HepG2 (cell line): ENCODE measurements around the gene GAL3ST2. TPM values are rescaled to one million over a fixed set of nuclear protein-coding genes. Genes with fewer than 3 reads are reported as not detected.
A peak's percentile ranks its signal among the peaks of the same experiment; 100 is the strongest.

ENCODE experiments used
- DBP ChIP-seq: sonication (generic); formaldehyde crosslinking; IDR thresholded peaks from 2 replicates; pipeline ENCODE4 v1.4.0; 2020; ENCODE audit warnings: missing genetic modification reagents; ENCODE audit errors: not compliant biosample characterization
- EP300 ChIP-seq, 3 experiments: sonication (generic) in 1 of 3; formaldehyde crosslinking in 1 of 3; IDR thresholded peaks; 2 replicates each; pipeline versions ENCODE4 v1.5.1 to v1.6.1; 2011 to 2020; ENCODE audit warnings: low read depth in 2 of 3, low read length in 2 of 3, borderline replicate concordance in 1 of 3, improper control_type of control experiment in 1 of 3, mild to moderate bottlenecking in 1 of 3, missing genetic modification reagents in 1 of 3, moderate library complexity in 1 of 3
- HIVEP1 ChIP-seq: sonication (generic); formaldehyde crosslinking; IDR thresholded peaks from 2 replicates; pipeline ENCODE4 v1.4.0; 2020; ENCODE audit warnings: mild to moderate bottlenecking, missing genetic modification reagents
- JUND ChIP-seq: sonication (generic); formaldehyde crosslinking; IDR thresholded peaks from 2 replicates; pipeline ENCODE4 v1.8.0; 2022; ENCODE audit warnings: mild to moderate bottlenecking, missing genetic modification reagents
- KMT2B ChIP-seq: IDR thresholded peaks from 2 replicates; pipeline ENCODE4 v1.6.1; 2016; ENCODE audit warnings: missing genetic modification reagents, missing compliant biosample characterization
- NONO ChIP-seq, 2 experiments: fragments of 450-650 bp in 1 of 2; sonication (generic) in 1 of 2; formaldehyde crosslinking in 1 of 2; IDR thresholded peaks in 1 of 2; conservative IDR thresholded peaks in 1 of 2; 2 replicates each; pipeline versions ENCODE4 v1.6.1 to v1.8.0; 2017 to 2022; ENCODE audit warnings: mild to moderate bottlenecking in 1 of 2, missing genetic modification reagents in 1 of 2, moderate library complexity in 1 of 2
- SMARCE1 ChIP-seq: fragments of 450-650 bp; IDR thresholded peaks from 2 replicates; pipeline ENCODE4 v1.6.1; 2017; ENCODE audit warnings: borderline replicate concordance
- SOX13 ChIP-seq, 3 experiments: fragments of 450-650 bp in 1 of 3; sonication (generic) in 1 of 3; formaldehyde crosslinking in 1 of 3; IDR thresholded peaks in 2 of 3; conservative IDR thresholded peaks in 1 of 3; 2 replicates each; pipeline versions ENCODE4 v1.5.0 to v1.6.1; 2016 to 2020; ENCODE audit warnings: antibody characterized with exemption in 1 of 3, mild to moderate bottlenecking in 1 of 3, missing compliant biosample characterization in 1 of 3, missing genetic modification reagents in 1 of 3, moderate library complexity in 1 of 3
- SSRP1 ChIP-seq: IDR thresholded peaks from 2 replicates; pipeline ENCODE4 v1.6.1; 2016; ENCODE audit warnings: control low read depth
- ZNF260 ChIP-seq: sonication (generic); formaldehyde crosslinking; IDR thresholded peaks from 2 replicates; pipeline ENCODE4 v1.4.0; 2020; ENCODE audit warnings: missing genetic modification reagents, low read depth, mild to moderate bottlenecking, borderline replicate concordance
- ZNF33B ChIP-seq: sonication (generic); formaldehyde crosslinking; IDR thresholded peaks from 2 replicates; pipeline ENCODE4 v1.5.1; 2020; ENCODE audit warnings: mild to moderate bottlenecking, missing genetic modification reagents
- ZNF788 ChIP-seq: sonication (generic); formaldehyde crosslinking; IDR thresholded peaks from 2 replicates; pipeline ENCODE4 v1.5.0; 2020; ENCODE audit warnings: mild to moderate bottlenecking, missing genetic modification reagents, borderline replicate concordance
- ZZZ3 ChIP-seq: sonication (generic); formaldehyde crosslinking; IDR thresholded peaks from 2 replicates; pipeline ENCODE4 v1.4.0; 2020; ENCODE audit warnings: missing genetic modification reagents, mild to moderate bottlenecking, borderline replicate concordance
- polyA plus RNA-seq, 8 experiments: library from polyadenylated mRNA; depleted of rRNA in 3 of 8; stranded (reverse) in 7 of 8; unstranded in 1 of 8; fragments of >200 nt; fragmentation: Illumina TruSeq in 4 of 8; extraction: Trizol in 4 of 8; gene quantifications; 2 replicates each; pipeline versions ENCODE4 v1.2.1 to v1.2.3, GENCODE V29; 2011 to 2016; ENCODE audit warnings: low read depth in 4 of 8, missing spikeins in 1 of 8, mixed read lengths in 1 of 8; ENCODE audit not compliant: insufficient read depth in 1 of 8
- total RNA-seq, 5 experiments: library from RNA; depleted of rRNA; stranded (reverse); fragments of >200 nt; fragmentation: Illumina TruSeq; extraction: Trizol; gene quantifications; 2 replicates each; pipeline ENCODE4 v1.2.3, GENCODE V29; 2016; ENCODE audit warnings: low read depth in 1 of 5
- TF ChIP-seq, protein P1 (sequence below): sonication (generic); formaldehyde crosslinking; IDR thresholded peaks from 2 replicates; pipeline ENCODE4 v1.8.1; 2023; ENCODE audit warnings: missing genetic modification reagents, inconsistent platforms, borderline replicate concordance
- TF ChIP-seq, protein P2 (sequence below): sonication (generic); formaldehyde crosslinking; IDR thresholded peaks from 2 replicates; pipeline ENCODE4 v1.9.0; 2021; ENCODE audit warnings: mild to moderate bottlenecking, missing genetic modification reagents
- TF ChIP-seq, protein P3 (sequence below): sonication (generic); formaldehyde crosslinking; conservative IDR thresholded peaks from 2 replicates; pipeline ENCODE4 v1.8.0; 2022; ENCODE audit warnings: mild to moderate bottlenecking, moderate library complexity, missing genetic modification reagents

The GAL3ST2 gene
- total and polyA plus RNA-seq, 2 of the 13 experiments (the other 11 are each of a cell fraction or from before 2014, with no cell fraction given), result 0.17 to 0.20 TPM

DNA sequence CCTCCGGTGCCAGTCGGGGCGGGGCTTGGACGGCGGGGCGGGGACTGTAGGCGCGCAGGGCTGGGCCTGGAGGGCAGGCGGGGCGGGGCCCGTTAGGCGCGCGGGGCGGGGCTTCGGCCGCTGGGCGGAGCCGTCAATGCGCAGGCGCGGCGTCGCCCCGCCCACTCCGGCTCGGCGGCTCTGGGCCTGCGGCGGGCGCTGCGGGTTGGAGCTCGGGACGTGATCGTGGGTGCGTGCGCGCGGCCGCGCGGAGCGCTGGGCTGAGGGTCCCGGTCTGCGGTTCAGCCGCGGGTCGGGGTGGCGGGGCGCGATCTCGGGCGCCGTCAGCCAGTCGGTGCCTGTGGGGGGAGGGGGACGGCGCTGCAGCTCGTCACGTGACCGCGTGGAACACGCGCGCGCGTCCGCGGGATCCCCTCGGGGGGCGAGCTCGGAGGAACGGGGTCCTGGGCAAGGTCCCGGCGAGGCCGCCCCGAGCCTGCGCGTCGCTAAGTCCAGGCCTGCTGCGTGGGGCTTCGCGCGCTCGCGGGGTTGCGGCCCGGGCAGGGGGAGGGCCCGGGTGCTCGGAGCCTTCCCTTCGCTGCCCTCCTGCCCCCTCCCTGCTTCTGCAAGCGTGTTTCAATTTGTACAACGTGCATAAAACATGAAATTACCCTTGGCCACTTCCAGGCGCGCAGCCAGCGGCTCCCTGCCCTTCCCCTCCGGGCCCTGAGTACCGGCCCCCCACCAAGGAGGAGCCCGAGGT, 42.0 kb upstream of the GAL3ST2 start, which contains the start of gene D2HGDH (continued):
- TF ChIP-seq, protein P1, sequence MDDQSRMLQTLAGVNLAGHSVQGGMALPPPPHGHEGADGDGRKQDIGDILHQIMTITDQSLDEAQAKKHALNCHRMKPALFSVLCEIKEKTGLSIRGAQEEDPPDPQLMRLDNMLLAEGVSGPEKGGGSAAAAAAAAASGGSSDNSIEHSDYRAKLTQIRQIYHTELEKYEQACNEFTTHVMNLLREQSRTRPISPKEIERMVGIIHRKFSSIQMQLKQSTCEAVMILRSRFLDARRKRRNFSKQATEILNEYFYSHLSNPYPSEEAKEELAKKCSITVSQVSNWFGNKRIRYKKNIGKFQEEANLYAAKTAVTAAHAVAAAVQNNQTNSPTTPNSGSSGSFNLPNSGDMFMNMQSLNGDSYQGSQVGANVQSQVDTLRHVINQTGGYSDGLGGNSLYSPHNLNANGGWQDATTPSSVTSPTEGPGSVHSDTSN (CRISPR knock-in tag), result no peak
- TF ChIP-seq NONO (IDR thresholded peaks at IDR 0.05), result no peak
- TF ChIP-seq NONO (CRISPR knock-in tag; conservative IDR thresholded peaks at IDR 0.05), result peak; percentile 69
- TF ChIP-seq ZNF33B (CRISPR knock-in tag), result no peak
- no peak for TF ChIP-seq SMARCE1
- TF ChIP-seq JUND (CRISPR knock-in tag), result no peak
- TF ChIP-seq ZNF788, result no peak; the same call in none of the 2 replicates
- TF ChIP-seq ZZZ3, result peak; percentile 66; the same call in 1 of the 2 replicates
- no peak; the same call in 1 of the 2 replicates for TF ChIP-seq HIVEP1 (CRISPR knock-in tag)
- no peak for TF ChIP-seq SOX13 (IDR thresholded peaks at IDR 0.05)
- no peak for TF ChIP-seq SOX13 (CRISPR knock-in tag; conservative IDR thresholded peaks at IDR 0.05 in 1 of 2, IDR thresholded peaks at IDR 0.05 in 1 of 2)
- TF ChIP-seq, protein P2, sequence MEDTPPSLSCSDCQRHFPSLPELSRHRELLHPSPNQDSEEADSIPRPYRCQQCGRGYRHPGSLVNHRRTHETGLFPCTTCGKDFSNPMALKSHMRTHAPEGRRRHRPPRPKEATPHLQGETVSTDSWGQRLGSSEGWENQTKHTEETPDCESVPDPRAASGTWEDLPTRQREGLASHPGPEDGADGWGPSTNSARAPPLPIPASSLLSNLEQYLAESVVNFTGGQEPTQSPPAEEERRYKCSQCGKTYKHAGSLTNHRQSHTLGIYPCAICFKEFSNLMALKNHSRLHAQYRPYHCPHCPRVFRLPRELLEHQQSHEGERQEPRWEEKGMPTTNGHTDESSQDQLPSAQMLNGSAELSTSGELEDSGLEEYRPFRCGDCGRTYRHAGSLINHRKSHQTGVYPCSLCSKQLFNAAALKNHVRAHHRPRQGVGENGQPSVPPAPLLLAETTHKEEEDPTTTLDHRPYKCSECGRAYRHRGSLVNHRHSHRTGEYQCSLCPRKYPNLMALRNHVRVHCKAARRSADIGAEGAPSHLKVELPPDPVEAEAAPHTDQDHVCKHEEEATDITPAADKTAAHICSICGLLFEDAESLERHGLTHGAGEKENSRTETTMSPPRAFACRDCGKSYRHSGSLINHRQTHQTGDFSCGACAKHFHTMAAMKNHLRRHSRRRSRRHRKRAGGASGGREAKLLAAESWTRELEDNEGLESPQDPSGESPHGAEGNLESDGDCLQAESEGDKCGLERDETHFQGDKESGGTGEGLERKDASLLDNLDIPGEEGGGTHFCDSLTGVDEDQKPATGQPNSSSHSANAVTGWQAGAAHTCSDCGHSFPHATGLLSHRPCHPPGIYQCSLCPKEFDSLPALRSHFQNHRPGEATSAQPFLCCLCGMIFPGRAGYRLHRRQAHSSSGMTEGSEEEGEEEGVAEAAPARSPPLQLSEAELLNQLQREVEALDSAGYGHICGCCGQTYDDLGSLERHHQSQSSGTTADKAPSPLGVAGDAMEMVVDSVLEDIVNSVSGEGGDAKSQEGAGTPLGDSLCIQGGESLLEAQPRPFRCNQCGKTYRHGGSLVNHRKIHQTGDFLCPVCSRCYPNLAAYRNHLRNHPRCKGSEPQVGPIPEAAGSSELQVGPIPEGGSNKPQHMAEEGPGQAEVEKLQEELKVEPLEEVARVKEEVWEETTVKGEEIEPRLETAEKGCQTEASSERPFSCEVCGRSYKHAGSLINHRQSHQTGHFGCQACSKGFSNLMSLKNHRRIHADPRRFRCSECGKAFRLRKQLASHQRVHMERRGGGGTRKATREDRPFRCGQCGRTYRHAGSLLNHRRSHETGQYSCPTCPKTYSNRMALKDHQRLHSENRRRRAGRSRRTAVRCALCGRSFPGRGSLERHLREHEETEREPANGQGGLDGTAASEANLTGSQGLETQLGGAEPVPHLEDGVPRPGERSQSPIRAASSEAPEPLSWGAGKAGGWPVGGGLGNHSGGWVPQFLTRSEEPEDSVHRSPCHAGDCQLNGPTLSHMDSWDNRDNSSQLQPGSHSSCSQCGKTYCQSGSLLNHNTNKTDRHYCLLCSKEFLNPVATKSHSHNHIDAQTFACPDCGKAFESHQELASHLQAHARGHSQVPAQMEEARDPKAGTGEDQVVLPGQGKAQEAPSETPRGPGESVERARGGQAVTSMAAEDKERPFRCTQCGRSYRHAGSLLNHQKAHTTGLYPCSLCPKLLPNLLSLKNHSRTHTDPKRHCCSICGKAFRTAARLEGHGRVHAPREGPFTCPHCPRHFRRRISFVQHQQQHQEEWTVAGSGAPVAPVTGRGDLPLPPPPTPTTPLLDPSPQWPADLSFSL (CRISPR knock-in tag), result no peak
- no peak for TF ChIP-seq SSRP1
- TF ChIP-seq EP300 (IDR thresholded peaks at IDR 0.05; ENCODE audit: low read depth in 2 of 2, low read length in 2 of 2), result peak in 1 of 2 experiments; percentile 4; a peak in 1 of 4 replicates
- TF ChIP-seq EP300 (CRISPR knock-in tag; IDR thresholded peaks at IDR 0.05; ENCODE audit: borderline replicate concordance), result peak; percentile 25; the same call in 1 of the 2 replicates
- no peak for TF ChIP-seq ZNF260 (CRISPR knock-in tag)
- no peak for TF ChIP-seq KMT2B (CRISPR knock-in tag)
- TF ChIP-seq DBP, result no peak
- TF ChIP-seq, protein P3, sequence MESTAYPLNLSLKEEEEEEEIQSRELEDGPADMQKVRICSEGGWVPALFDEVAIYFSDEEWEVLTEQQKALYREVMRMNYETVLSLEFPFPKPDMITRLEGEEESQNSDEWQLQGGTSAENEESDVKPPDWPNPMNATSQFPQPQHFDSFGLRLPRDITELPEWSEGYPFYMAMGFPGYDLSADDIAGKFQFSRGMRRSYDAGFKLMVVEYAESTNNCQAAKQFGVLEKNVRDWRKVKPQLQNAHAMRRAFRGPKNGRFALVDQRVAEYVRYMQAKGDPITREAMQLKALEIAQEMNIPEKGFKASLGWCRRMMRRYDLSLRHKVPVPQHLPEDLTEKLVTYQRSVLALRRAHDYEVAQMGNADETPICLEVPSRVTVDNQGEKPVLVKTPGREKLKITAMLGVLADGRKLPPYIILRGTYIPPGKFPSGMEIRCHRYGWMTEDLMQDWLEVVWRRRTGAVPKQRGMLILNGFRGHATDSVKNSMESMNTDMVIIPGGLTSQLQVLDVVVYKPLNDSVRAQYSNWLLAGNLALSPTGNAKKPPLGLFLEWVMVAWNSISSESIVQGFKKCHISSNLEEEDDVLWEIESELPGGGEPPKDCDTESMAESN, result 0 out of 2 replicates have a peak, but pooled peaks have one; percentile 46
